ENCODE measurements around the gene SEMA6C. TPM values are rescaled to one million over a fixed set of nuclear protein-coding genes. Genes with fewer than 3 reads are reported as not detected.

SEMA6C gene
- total RNA-seq, 2 donors from 2014 or later = 1.6 to 3.2 TPM

GRCh38 chr1:151175863-151176262 is 29.4 kb upstream of the SEMA6C start, which contains the start of gene TMOD4:
Gene TMOD4, minus strand, starts transcription at chr1:151175981. Its CDS starts 1,106 bp downstream, at chr1:151174875.
- H3K4me1 ChIP-seq = no peaks in the 10 kb centered on the region
- DNase-seq = no peak
- no peak within 1 kb of the TSS for H3K27ac ChIP-seq
- no peak for TF ChIP-seq CTCF (IDR thresholded peaks at IDR 0.05)
- H3K9ac ChIP-seq (ENCODE audit: low read depth in 2 of 2, low read length in 2 of 2) = no peak within 1 kb of the TSS
- H3K4me3 ChIP-seq = no peak within 1 kb of the TSS
- H3K27me3 ChIP-seq = no peaks in the 10 kb centered on the region
- intact Hi-C loops (cut with DNase I) = no loop called here
- no peaks in the 10 kb centered on the region for H3K9me3 ChIP-seq
- H3K36me3 ChIP-seq = no peaks in the 10 kb centered on the region

- H3K4me3 ChIP-seq = no peak overlapping the region
- no peaks in the 10 kb centered on the region for H3K9me3 ChIP-seq
- H3K4me1 ChIP-seq = no peaks in the 10 kb centered on the region
- no peaks in the 10 kb centered on the region for H3K36me3 ChIP-seq
- no peak for TF ChIP-seq CTCF (IDR thresholded peaks at IDR 0.05)
- intact Hi-C loops (cut with DNase I) = no loop called here
- H3K27ac ChIP-seq = no peak overlapping the region
- no peak overlapping the region for H3K9ac ChIP-seq (ENCODE audit: low read depth in 2 of 2, low read length in 2 of 2)
- DNase-seq = no peak
- H3K27me3 ChIP-seq = no peaks in the 10 kb centered on the region
Observed at GRCh38 chr1:151175041-151175741, 28.8 kb upstream of the SEMA6C start.

GRCh38 chr1:151171190-151171589 is 24.8 kb upstream of the SEMA6C start:
- no peak overlapping the region for H3K4me3 ChIP-seq
- peaks cover 7% of the 10 kb centered on the region for H3K4me1 ChIP-seq
- H3K36me3 ChIP-seq = no peaks in the 10 kb centered on the region
- no peak overlapping the region for H3K9ac ChIP-seq (ENCODE audit: low read depth in 2 of 2, low read length in 2 of 2)
- intact Hi-C loops (cut with DNase I) = no loop called here
- H3K9me3 ChIP-seq = no peaks in the 10 kb centered on the region
- no peak overlapping the region for H3K27ac ChIP-seq
- no peak for TF ChIP-seq CTCF (IDR thresholded peaks at IDR 0.05)
- H3K27me3 ChIP-seq = no peaks in the 10 kb centered on the region
- DNase-seq = no peak

GRCh38 chr1:151167116-151167515 is 20.7 kb upstream of the SEMA6C start:
- H3K27ac ChIP-seq = no peak overlapping the region

GRCh38 chr1:151166505-151166956 is 20.1 kb upstream of the SEMA6C start:
- no peak for DNase-seq
- Histone ChIP-seq H3K27me3 (no peaks in the 10 kb centered on the region), H3K9ac (ENCODE audit: low read depth in 2 of 2, low read length in 2 of 2) (peak overlapping the region; percentile 73 to 99), H3K36me3 (no peaks in the 10 kb centered on the region), H3K4me1 (peaks cover 11% of the 10 kb centered on the region), H3K4me3 (peak overlapping the region; percentile 83), H3K27ac (peak overlapping the region; percentile 64), H3K9me3 (no peaks in the 10 kb centered on the region)
- TF ChIP-seq CTCF (IDR thresholded peaks at IDR 0.05) = no peak
- intact Hi-C loops (cut with DNase I) = no loop called here

More at GRCh38 chr1:151167116-151167515, 20.7 kb upstream of the SEMA6C start:
- Histone ChIP-seq H3K36me3 (no peaks in the 10 kb centered on the region), H3K27me3 (no peaks in the 10 kb centered on the region), H3K9ac (ENCODE audit: low read depth in 2 of 2, low read length in 2 of 2) (peak overlapping the region in 1 of 2 donors; percentile 99), H3K9me3 (no peaks in the 10 kb centered on the region), H3K4me1 (peaks cover 11% of the 10 kb centered on the region), H3K4me3 (no peak overlapping the region)
- intact Hi-C loops (cut with DNase I) = no loop called here
- no peak for TF ChIP-seq CTCF (IDR thresholded peaks at IDR 0.05)
- DNase-seq = no peak

Data from colonic mucosa (tissue), 4 donors.